ENCODE results near the gene FLT3.

DNA sequence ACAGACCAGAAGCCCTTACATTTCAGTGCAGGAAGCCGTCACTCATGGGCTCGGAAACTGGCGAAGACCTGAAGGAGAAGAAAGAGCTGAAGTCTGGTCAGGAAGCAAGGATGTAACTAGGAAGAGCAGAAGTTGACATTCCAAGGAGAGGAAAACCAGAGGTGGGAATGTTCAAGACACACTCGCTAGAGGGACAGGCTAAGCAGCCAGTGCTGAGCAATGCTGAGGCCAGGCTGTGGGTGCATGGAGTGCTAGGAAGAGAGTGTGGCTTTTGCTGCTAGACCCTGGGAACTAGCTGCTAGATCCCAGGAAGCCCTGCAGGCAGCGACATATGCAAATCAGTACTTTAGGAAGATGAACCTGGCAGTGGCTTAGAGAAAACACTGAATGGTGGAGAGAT lies 99.8 kb downstream of the FLT3 start:
- TF ChIP-seq CTCF (IDR thresholded peaks at IDR 0.05) (no peak), ZFX (IDR thresholded peaks at IDR 0.05; ENCODE audit: borderline replicate concordance) (no peak)
